H1 (cell line): Measurements from ENCODE around the gene MCCD1. TPM values are rescaled to one million over a fixed set of nuclear protein-coding genes. Genes with fewer than 3 reads are reported as not detected.

ENCODE experiments used
- CTCF ChIA-PET: fragments of 300-600 bp; sonication (Branson Sonifier 250); formaldehyde crosslinking; loops from one replicate; lab custom pipeline; 2021; ENCODE audit not compliant: partially characterized antibody; lab: Charles Lee
- POLR2A ChIA-PET: fragments of 300-600 bp; sonication (Branson Sonifier 250); formaldehyde crosslinking; loops from one replicate; lab custom pipeline; 2021; ENCODE audit warnings: inconsistent platforms; ENCODE audit not compliant: partially characterized antibody; lab: Charles Lee
- DNase-seq, 2 experiments: peaks; one replicate each; pipeline versions ENCODE4 v3.0.0 to v3.0.0-alpha.2; 2010 to 2022; ENCODE audit warnings: low spot score in 2 of 2, low read depth in 1 of 2, mixed read lengths in 1 of 2
- FAIRE-seq: peaks from 2 replicates; lab custom pipeline; 2011; peaks lifted over from hg19 to GRCh38; lab: Jason Lieb, UNC
- H2AFZ ChIP-seq: 2 replicates; pipeline ENCODE4 v1.8.1; 2012; ENCODE audit warnings: low read length, inconsistent platforms
- H2AK5ac ChIP-seq: 2 replicates; pipeline ENCODE4 v1.6.1; 2013; ENCODE audit warnings: low read depth, low read length
- H2BK120ac ChIP-seq: replicated peaks from 2 replicates; pipeline ENCODE3; 2013; ENCODE audit warnings: low read depth, low read length, inconsistent platforms
- H2BK12ac ChIP-seq: 2 replicates; pipeline ENCODE4 v1.6.1; 2013; ENCODE audit warnings: low read depth, low read length
- H2BK15ac ChIP-seq: 2 replicates; pipeline ENCODE4 v1.6.1; 2013; ENCODE audit warnings: low read length
- H2BK20ac ChIP-seq: 2 replicates; pipeline ENCODE4 v1.6.1; 2013; ENCODE audit warnings: low read length
- H2BK5ac ChIP-seq: 2 replicates; pipeline ENCODE4 v1.6.1; 2013; ENCODE audit warnings: low read depth, low read length
- H3K14ac ChIP-seq: 2 replicates; pipeline ENCODE4 v1.6.1; 2013; ENCODE audit warnings: inconsistent platforms; ENCODE audit not compliant: insufficient read length
- H3K18ac ChIP-seq: 2 replicates; pipeline ENCODE4 v1.6.1; 2013; ENCODE audit warnings: low read length; ENCODE audit errors: extremely low read depth
- H3K23ac ChIP-seq: 2 replicates; pipeline ENCODE4 v1.6.1; 2013; ENCODE audit warnings: inconsistent platforms; ENCODE audit not compliant: insufficient read length
- H3K23me2 ChIP-seq: 2 replicates; pipeline ENCODE4 v1.6.1; 2013; ENCODE audit warnings: low read depth, low read length
- H3K27ac ChIP-seq: 2 replicates; pipeline ENCODE4 v1.6.1; 2011; ENCODE audit warnings: low read depth, low read length, inconsistent platforms
- H3K27me3 ChIP-seq, 4 experiments: replicated peaks in 1 of 4; 1 replicate in 1 of 4; 2 replicates in 3 of 4; pipeline versions ENCODE4 v1.6.1 to v1.8.1; 2011 to 2013; ENCODE audit warnings: low read length in 3 of 4, mild to moderate bottlenecking in 3 of 4, inconsistent platforms in 2 of 4, mixed read lengths in 2 of 4, moderate library complexity in 1 of 4; ENCODE audit not compliant: control insufficient read depth in 3 of 4, insufficient read depth in 3 of 4; ENCODE audit errors: extremely low read depth in 1 of 4
- H3K36me3 ChIP-seq, 4 experiments: 2 replicates each; pipeline versions ENCODE4 v1.6.1 to v1.8.1; 2011 to 2013; ENCODE audit warnings: mild to moderate bottlenecking in 4 of 4, low read length in 3 of 4, moderate library complexity in 2 of 4, control low read depth in 1 of 4, inconsistent platforms in 1 of 4; ENCODE audit not compliant: insufficient read depth in 4 of 4, control insufficient read depth in 2 of 4
- H3K4ac ChIP-seq: replicated peaks from 2 replicates; pipeline ENCODE3; 2013; ENCODE audit warnings: low read length, low read depth, mixed read lengths, inconsistent platforms; ENCODE audit not compliant: insufficient read length
- H3K4me1 ChIP-seq, 4 experiments: replicated peaks in 1 of 4; 1 replicate in 1 of 4; 2 replicates in 3 of 4; pipeline versions ENCODE4 v1.6.1 to v1.8.1; 2011 to 2013; ENCODE audit warnings: low read length in 3 of 4, inconsistent platforms in 2 of 4, mixed read lengths in 1 of 4; ENCODE audit not compliant: insufficient read depth in 4 of 4, control insufficient read depth in 3 of 4
- H3K4me2 ChIP-seq, 2 experiments: 2 replicates each; pipeline versions ENCODE4 v1.6.1 to v1.8.1; 2011 to 2013; ENCODE audit warnings: low read depth in 2 of 2, low read length in 2 of 2, control low read depth in 1 of 2, inconsistent platforms in 1 of 2, mild to moderate bottlenecking in 1 of 2; ENCODE audit not compliant: insufficient read depth in 1 of 2
- H3K4me3 ChIP-seq, 4 experiments: fragments of 200-600, 300-600 bp in 1 of 4; sonication (generic), shearing (Covaris generic), sonication (Bioruptor Twin) in 1 of 4; 2 replicates each; pipeline versions ENCODE4 v1.5.1 to v1.8.1; 2011 to 2016; ENCODE audit warnings: low read length in 4 of 4, low read depth in 3 of 4, control low read depth in 2 of 4, inconsistent platforms in 2 of 4, mild to moderate bottlenecking in 2 of 4, mixed read lengths in 1 of 4, moderate library complexity in 1 of 4; ENCODE audit not compliant: insufficient read depth in 2 of 4; ENCODE audit errors: extremely low read depth in 1 of 4
- H3K56ac ChIP-seq: replicated peaks from 2 replicates; pipeline ENCODE3; 2013; ENCODE audit warnings: low read depth, mild to moderate bottlenecking, mixed read lengths, low read length, inconsistent platforms; ENCODE audit not compliant: insufficient read length
- H3K79me1 ChIP-seq: 2 replicates; pipeline ENCODE4 v1.6.1; 2013; ENCODE audit warnings: low read depth, low read length, control low read depth
- H3K79me2 ChIP-seq, 2 experiments: 2 replicates each; pipeline versions ENCODE4 v1.6.1 to v1.8.1; 2012 to 2013; ENCODE audit warnings: low read length in 2 of 2, mild to moderate bottlenecking in 2 of 2, inconsistent platforms in 1 of 2; ENCODE audit not compliant: insufficient read depth in 2 of 2, control insufficient read depth in 1 of 2
- H3K9ac ChIP-seq, 4 experiments: replicated peaks in 1 of 4; 1 replicate in 1 of 4; 2 replicates in 3 of 4; pipeline versions ENCODE4 v1.6.1 to v1.8.1; 2011 to 2013; ENCODE audit warnings: low read depth in 3 of 4, low read length in 3 of 4, control low read depth in 2 of 4, mild to moderate bottlenecking in 2 of 4, moderate library complexity in 2 of 4, inconsistent platforms in 1 of 4; ENCODE audit errors: extremely low read depth in 1 of 4
- H3K9me3 ChIP-seq, 2 experiments: 2 replicates each; pipeline versions ENCODE4 v1.6.1 to v1.8.1; 2012 to 2013; ENCODE audit warnings: mild to moderate bottlenecking in 2 of 2, moderate library complexity in 2 of 2, control low read depth in 1 of 2, inconsistent platforms in 1 of 2, low read depth in 1 of 2, low read length in 1 of 2, mixed read lengths in 1 of 2; ENCODE audit not compliant: insufficient read depth in 2 of 2
- H4K20me1 ChIP-seq, 2 experiments: replicated peaks in 1 of 2; 2 replicates each; pipeline versions ENCODE3 to v1.8.1; 2011 to 2013; ENCODE audit warnings: inconsistent platforms in 2 of 2, low read length in 2 of 2, mild to moderate bottlenecking in 1 of 2; ENCODE audit not compliant: insufficient read depth in 2 of 2, control insufficient read depth in 1 of 2
- H4K5ac ChIP-seq: 2 replicates; pipeline ENCODE4 v1.6.1; 2013; ENCODE audit warnings: low read length, low read depth, mixed read lengths, inconsistent platforms; ENCODE audit not compliant: insufficient read length
- H4K8ac ChIP-seq: 2 replicates; pipeline ENCODE4 v1.8.0; 2013; ENCODE audit warnings: mild to moderate bottlenecking, moderate library complexity, low read length, inconsistent platforms; ENCODE audit not compliant: insufficient read depth; ENCODE audit errors: extremely low read depth
- H4K91ac ChIP-seq: replicated peaks from 2 replicates; pipeline ENCODE3; 2013; ENCODE audit warnings: low read length, mixed read lengths, inconsistent platforms; ENCODE audit not compliant: insufficient read length
- CBX5 ChIP-seq: fragments of 300-800, 300-1000 bp; sonication (generic); IDR thresholded peaks from 2 replicates; pipeline ENCODE4 v1.7.1; 2016; ENCODE audit warnings: antibody characterized with exemption, low read length, low read depth
- EGR1 ChIP-seq: IDR thresholded peaks from 2 replicates; pipeline ENCODE4 v1.6.1; 2011; ENCODE audit warnings: low read depth, low read length, borderline replicate concordance
- EP300 ChIP-seq, 2 experiments: IDR thresholded peaks; 1 replicate in 1 of 2; 2 replicates in 1 of 2; pipeline ENCODE4 v1.6.1; 2011 to 2012; ENCODE audit warnings: low read depth in 2 of 2, low read length in 2 of 2, mild to moderate bottlenecking in 2 of 2, borderline replicate concordance in 1 of 2, inconsistent platforms in 1 of 2, moderate library complexity in 1 of 2
- HDAC6 ChIP-seq: IDR thresholded peaks from one replicate; pipeline ENCODE4 v1.7.1; 2012; ENCODE audit warnings: low read depth, mild to moderate bottlenecking, inconsistent platforms, low read length, moderate library complexity
- JUN ChIP-seq: IDR thresholded peaks from 2 replicates; pipeline ENCODE4 v1.6.1; 2011; ENCODE audit warnings: low read depth, mild to moderate bottlenecking, improper control_type of control experiment, low read length
- RAD21 ChIP-seq, 2 experiments: IDR thresholded peaks in 1 of 2; conservative IDR thresholded peaks in 1 of 2; 2 replicates each; pipeline ENCODE4 v1.6.1; 2011; ENCODE audit warnings: low read depth in 2 of 2, low read length in 2 of 2, improper control_type of control experiment in 1 of 2, inconsistent platforms in 1 of 2, mild to moderate bottlenecking in 1 of 2, moderate library complexity in 1 of 2
- RFX5 ChIP-seq: IDR thresholded peaks from 2 replicates; pipeline ENCODE4 v1.6.1; 2011; ENCODE audit warnings: low read depth, low read length, improper control_type of control experiment, borderline replicate concordance
- SRF ChIP-seq: IDR thresholded peaks from 2 replicates; pipeline ENCODE4 v1.6.1; 2011; ENCODE audit warnings: mild to moderate bottlenecking, low read depth, low read length, moderate library complexity
- TAF1 ChIP-seq: IDR thresholded peaks from 2 replicates; pipeline ENCODE4 v1.6.1; 2011; ENCODE audit warnings: mild to moderate bottlenecking, low read depth, low read length
- TCF12 ChIP-seq: IDR thresholded peaks from 2 replicates; pipeline ENCODE4 v1.6.1; 2011; ENCODE audit warnings: low read depth, mild to moderate bottlenecking, low read length
- WGBS, 2 experiments: shearing (Covaris generic) in 1 of 2; methylation state at CpG; one replicate each; pipeline versions ENCODE4 v1.1.6 to v1.1.7; 2013 to 2015; ENCODE audit warnings: low lambda C conversion rate in 2 of 2, mixed read lengths in 2 of 2, inconsistent platforms in 1 of 2, low coverage in 1 of 2, missing lambda C conversion rate in 1 of 2; ENCODE audit not compliant: insufficient replicate concordance in 2 of 2, insufficient coverage in 1 of 2, insufficient read length in 1 of 2; ENCODE audit errors: extremely low coverage in 1 of 2, missing lambda C conversion rate in 1 of 2; 5-methylcytosine and 5-hydroxymethylcytosine counted together
- polyA plus RNA-seq, 7 experiments: library from polyadenylated mRNA; depleted of rRNA in 3 of 7; stranded (reverse) in 5 of 7; unstranded in 2 of 7; fragments of >200 nt in 5 of 7; fragments of 200-250 nt in 2 of 7; gene quantifications; 1 replicate in 5 of 7; 2 replicates in 1 of 7; 4 replicates in 1 of 7; pipeline versions ENCODE4 v1.2.1 to v1.2.3, GENCODE V29; 2011 to 2013; ENCODE audit warnings: missing spikeins in 2 of 7, mixed read lengths in 2 of 7
- total RNA-seq: library from RNA; stranded (reverse); fragmentation: NEBNext Ultra II Directional; extraction: Animal tissue kit (Norgen Biotek cat#: 25700); gene quantifications from 2 replicates; pipeline ENCODE4 v1.2.1, GENCODE V29; 2021

The MCCD1 gene
- total and polyA plus RNA-seq, 2 of the 8 experiments (the other 6 are each of a cell fraction or from before 2014, with no cell fraction given), result not detected

DNA sequence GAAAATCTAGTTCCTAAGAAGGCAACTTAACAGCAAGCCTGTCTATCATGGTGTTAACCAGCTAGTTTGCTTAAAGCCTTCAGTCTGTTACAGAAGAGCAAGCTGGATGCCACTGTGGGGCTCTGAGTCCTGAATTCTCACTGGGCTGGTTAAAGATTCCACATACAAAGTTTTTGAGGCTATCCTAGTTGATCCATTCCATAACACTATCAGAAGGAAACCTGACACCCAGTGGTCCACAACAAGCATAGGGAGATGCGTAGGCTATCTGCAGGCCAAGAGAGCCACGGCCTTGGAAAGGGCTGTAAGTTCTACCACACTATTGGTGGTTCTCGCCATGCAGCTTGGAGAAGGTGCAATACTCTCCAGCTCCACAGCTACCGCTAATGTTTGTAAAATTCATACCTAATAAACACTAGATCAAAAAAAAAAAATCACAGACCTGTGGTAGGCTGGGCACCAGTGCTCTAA lies 420 bp upstream of the MCCD1 start:
- FAIRE-seq, result no peak
- CTCF ChIA-PET, result interaction anchor here (1.4 to 2.2 kb wide), 3 partner anchors 11 to 70 kb away, joined by 3 to 8 read pairs (median 6); partner anchors contain the start of gene ATP6V1G2

More for the DNA sequence above, 420 bp upstream of the MCCD1 start:
- no peak overlapping the region for H3K14ac ChIP-seq
- H2BK15ac ChIP-seq, result no peak overlapping the region
- no peak overlapping the region for H4K5ac ChIP-seq
- no peak overlapping the region for H3K9ac ChIP-seq
- no peak overlapping the region for H2AFZ ChIP-seq
- peaks cover 29 to 42% (median 33%) of the 10 kb centered on the region in 4 experiments for H3K36me3 ChIP-seq
- H2BK120ac ChIP-seq, result no peak overlapping the region
- peaks cover 1 to 5% (median 3%) of the 10 kb centered on the region in 4 experiments; a peak in 4 of 7 replicates for H3K4me1 ChIP-seq
- no peak overlapping the region for H3K27ac ChIP-seq
- H3K9me3 ChIP-seq, result no peaks in the 10 kb centered on the region
- H3K79me2 ChIP-seq, result peaks cover 0 to 3% of the 10 kb centered on the region in 2 experiments; a peak in 1 of 4 replicates
- no peak overlapping the region for H3K23ac ChIP-seq
- no peaks in the 10 kb centered on the region for H3K23me2 ChIP-seq
- no peak overlapping the region for H2BK5ac ChIP-seq
- H2BK12ac ChIP-seq, result no peak overlapping the region
- H3K27me3 ChIP-seq, result no peaks in the 10 kb centered on the region
- no peak overlapping the region for H3K4me3 ChIP-seq
- H2AK5ac ChIP-seq, result no peak overlapping the region
- 89% methylated on average over 4 of the region's 4 CpGs; no CpG with 5 or more reads in 1 of the 2 experiments for WGBS, 2 experiments
- H3K56ac ChIP-seq, result no peak overlapping the region
- no peak overlapping the region for H3K4me2 ChIP-seq
- TF ChIP-seq CBX5, result no peak
- no peak for TF ChIP-seq SRF
- no peak for TF ChIP-seq HDAC6
- no peak for TF ChIP-seq JUN
- no peak for TF ChIP-seq RFX5
- no peak for TF ChIP-seq EP300 (IDR thresholded peaks at IDR 0.05; ENCODE audit: borderline replicate concordance in 1 of 2, low read depth in 2 of 2, low read length in 2 of 2)
- no peak for TF ChIP-seq TCF12
- no peak for TF ChIP-seq RAD21 (IDR thresholded peaks at IDR 0.05 in 1 of 2, conservative IDR thresholded peaks at IDR 0.05 in 1 of 2; ENCODE audit: low read depth in 2 of 2, low read length in 2 of 2)
- TF ChIP-seq EGR1, result no peak
- TF ChIP-seq TAF1, result no peak
- H2BK20ac ChIP-seq, result no peak overlapping the region
- no peak overlapping the region for H4K91ac ChIP-seq
- DNase-seq, result no peak
- H4K8ac ChIP-seq, result no peak overlapping the region
- H3K79me1 ChIP-seq, result peaks cover 2% of the 10 kb centered on the region; the same call in 1 of the 2 replicates
- H3K18ac ChIP-seq, result no peak overlapping the region
- peaks cover 16 to 25% of the 10 kb centered on the region in 2 experiments for H4K20me1 ChIP-seq
- H3K4ac ChIP-seq, result no peak overlapping the region
- POLR2A ChIA-PET, result interaction anchor here (0.6 to 18.4 kb wide), 18 partner anchors 11 to 207 kb away, joined by 3 to 428 read pairs (median 6); partner anchors contain the start of genes ATP6V1G2, C6orf47, DDX39B and LST1
